Spleen (tissue), 11 donors: Measurements from ENCODE around the gene ATG101. TPM values are rescaled to one million over a fixed set of nuclear protein-coding genes. Genes with fewer than 3 reads are reported as not detected.
A peak's percentile ranks its signal among the peaks of the same experiment; 100 is the strongest.

ENCODE experiments used
- DNase-seq: peaks from one replicate; pipeline ENCODE4 v3.0.0-alpha.2; 2020
- H3K27ac ChIP-seq, 8 donors: fragments of 200-600 bp; sonication (generic) in 7 of 8; 1 replicate in 4 of 8; 2 replicates in 4 of 8; pipeline versions ENCODE4 v1.5.0 to v1.8.0; 2016 to 2021; ENCODE audit warnings: inconsistent platforms in 4 of 8, mild to moderate bottlenecking in 4 of 8, moderate library complexity in 1 of 8
- H3K27me3 ChIP-seq, 7 donors: fragments of 200-600 bp; sonication (generic) in 6 of 7; replicated peaks in 1 of 7; 1 replicate in 4 of 7; 2 replicates in 3 of 7; pipeline versions ENCODE4 v1.5.0 to v1.8.0; 2016 to 2021; ENCODE audit warnings: inconsistent platforms in 3 of 7, mild to moderate bottlenecking in 1 of 7
- H3K36me3 ChIP-seq, 6 donors: fragments of 200-600 bp; sonication (generic) in 5 of 6; 1 replicate in 4 of 6; 2 replicates in 2 of 6; pipeline versions ENCODE4 v1.5.0 to v1.8.0; 2016 to 2021; ENCODE audit warnings: inconsistent platforms in 2 of 6
- H3K4me1 ChIP-seq, 6 donors: fragments of 200-600 bp; sonication (generic) in 5 of 6; 1 replicate in 3 of 6; 2 replicates in 3 of 6; pipeline versions ENCODE4 v1.5.0 to v1.8.0; 2016 to 2021; ENCODE audit warnings: inconsistent platforms in 3 of 6
- H3K4me3 ChIP-seq, 8 donors: fragments of 200-600 bp; sonication (generic) in 7 of 8; 1 replicate in 4 of 8; 2 replicates in 4 of 8; pipeline versions ENCODE4 v1.5.0 to v1.8.0; 2016 to 2021; ENCODE audit warnings: inconsistent platforms in 4 of 8, mild to moderate bottlenecking in 4 of 8, moderate library complexity in 2 of 8
- H3K9me3 ChIP-seq, 8 donors: fragments of 200-600 bp; sonication (generic) in 7 of 8; 1 replicate in 4 of 8; 2 replicates in 4 of 8; pipeline versions ENCODE4 v1.5.0 to v1.8.0; 2016 to 2021; ENCODE audit warnings: inconsistent platforms in 4 of 8
- POLR2A ChIP-seq, 3 donors: fragments of 450-650 bp; IDR thresholded peaks; one replicate each; pipeline ENCODE4 v1.5.1; 2017; ENCODE audit warnings: antibody characterized with exemption in 3 of 3, mild to moderate bottlenecking in 1 of 3
- POLR2AphosphoS5 ChIP-seq, 3 donors: sonication (generic); formaldehyde crosslinking; IDR thresholded peaks; one replicate each; pipeline ENCODE4 v1.5.1; 2017; ENCODE audit warnings: antibody characterized with exemption in 3 of 3
- WGBS, 5 donors: extraction: QIAGEN DNeasy Blood & Tissue Kit in 3 of 5; methylation state at CpG; one replicate each; pipeline versions ENCODE4 v1.1.5 to v1.1.7; 2013 to 2018; 5-methylcytosine and 5-hydroxymethylcytosine counted together
- intact Hi-C: fragments of 100-400 bp; cut with DNase I; formaldehyde crosslinking; loops from one replicate; pipeline ENCODE4 v1.15.0; 2023; ENCODE audit warnings: low total_unique reads
- polyA plus RNA-seq, 3 donors: library from polyadenylated mRNA; stranded (reverse); fragments of 200-250 nt; gene quantifications; one replicate each; pipeline ENCODE4 v1.2.1, GENCODE V29; 2013
- total RNA-seq, 7 donors: library from RNA; depleted of rRNA in 3 of 7; stranded (reverse); fragments of >200 nt in 3 of 7; fragmentation: NEBNext Ultra II Directional in 4 of 7; extraction: Animal tissue kit (Norgen Biotek cat#: 25700) in 4 of 7; gene quantifications; one replicate each; pipeline versions ENCODE4 v1.1.0 to v1.2.1, GENCODE V29; 2016 to 2021
- TF ChIP-seq, protein P1 (sequence below), 11 experiments: fragments of 200-600 bp in 7 of 11; fragments of 450-650 bp in 4 of 11; sonication (generic) in 4 of 11; IDR thresholded peaks in 8 of 11; conservative IDR thresholded peaks in 3 of 11; 1 replicate in 7 of 11; 2 replicates in 4 of 11; pipeline versions ENCODE4 v1.4.0 to v1.8.0; 2016 to 2021; ENCODE audit warnings: antibody characterized with exemption in 11 of 11, inconsistent platforms in 4 of 11, mild to moderate bottlenecking in 1 of 11
- donor health status: healthy with polysubstance abuse.
- donor health status: DM: no; HTN: no; CAD: no; lungs with moderate emphysema.
- donor health status: DM: no; HTN: no; CAD: no.
- donor health status: Bipolar disorder and iron deficiency.
- donor health status: healthy.
- donor health status: DM: no; HTN: no; CAD: no.
- donor health status: DM: yes; HTN: yes; CAD: no.

ATG101 gene
- total and polyA plus RNA-seq, 10 donors, result 23.5 to 81.1 (median 33.5) TPM

DNA sequence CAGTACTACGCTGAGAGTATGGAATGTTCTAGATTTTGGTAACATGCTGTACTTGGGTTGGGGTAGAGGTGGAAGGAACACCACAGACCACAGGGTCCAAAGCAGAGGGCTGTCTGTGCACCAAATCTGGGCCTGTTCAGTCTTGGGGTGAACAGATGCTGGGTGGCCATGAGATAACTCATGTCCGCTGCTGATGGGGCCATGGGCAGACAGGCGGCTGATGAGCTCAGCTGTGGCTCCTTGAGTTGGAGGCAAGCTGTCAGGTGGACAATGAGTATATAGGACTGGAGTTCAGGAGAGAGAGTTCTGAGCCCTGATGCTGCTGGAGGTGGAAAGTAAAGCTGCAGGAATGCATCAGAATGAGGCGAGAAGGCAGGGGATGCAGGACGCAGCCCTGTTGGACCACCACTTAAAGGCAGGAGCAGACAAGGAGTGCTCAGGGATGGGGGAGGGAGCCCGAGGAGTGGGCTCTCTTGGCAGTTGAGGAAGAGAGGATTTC lies 16.0 kb downstream of the ATG101 start:
- Histone ChIP-seq H3K4me3 (no peak overlapping the region), H3K27ac (no peak overlapping the region), H3K4me1 (peaks cover 26 to 39% (median 30%) of the 10 kb centered on the region in 6 donors), H3K27me3 (peaks cover 0 to 23% (median 0%) of the 10 kb centered on the region in 7 donors), H3K36me3 (no peaks in the 10 kb centered on the region), H3K9me3 (no peaks in the 10 kb centered on the region)
- 86 to 98% (median 87%) methylated on average over 6 of the region's 6 CpGs for WGBS, 5 donors
- intact Hi-C loops, result no loop called here
- TF ChIP-seq POLR2A (IDR thresholded peaks at IDR 0.05) (no peak), POLR2AphosphoS5 (IDR thresholded peaks at IDR 0.05) (no peak)
- TF ChIP-seq, protein P1, sequence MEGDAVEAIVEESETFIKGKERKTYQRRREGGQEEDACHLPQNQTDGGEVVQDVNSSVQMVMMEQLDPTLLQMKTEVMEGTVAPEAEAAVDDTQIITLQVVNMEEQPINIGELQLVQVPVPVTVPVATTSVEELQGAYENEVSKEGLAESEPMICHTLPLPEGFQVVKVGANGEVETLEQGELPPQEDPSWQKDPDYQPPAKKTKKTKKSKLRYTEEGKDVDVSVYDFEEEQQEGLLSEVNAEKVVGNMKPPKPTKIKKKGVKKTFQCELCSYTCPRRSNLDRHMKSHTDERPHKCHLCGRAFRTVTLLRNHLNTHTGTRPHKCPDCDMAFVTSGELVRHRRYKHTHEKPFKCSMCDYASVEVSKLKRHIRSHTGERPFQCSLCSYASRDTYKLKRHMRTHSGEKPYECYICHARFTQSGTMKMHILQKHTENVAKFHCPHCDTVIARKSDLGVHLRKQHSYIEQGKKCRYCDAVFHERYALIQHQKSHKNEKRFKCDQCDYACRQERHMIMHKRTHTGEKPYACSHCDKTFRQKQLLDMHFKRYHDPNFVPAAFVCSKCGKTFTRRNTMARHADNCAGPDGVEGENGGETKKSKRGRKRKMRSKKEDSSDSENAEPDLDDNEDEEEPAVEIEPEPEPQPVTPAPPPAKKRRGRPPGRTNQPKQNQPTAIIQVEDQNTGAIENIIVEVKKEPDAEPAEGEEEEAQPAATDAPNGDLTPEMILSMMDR (IDR thresholded peaks at IDR 0.05 in 8 of 11, conservative IDR thresholded peaks at IDR 0.05 in 3 of 11), result no peak
- DNase-seq, result peak; percentile 43

DNA sequence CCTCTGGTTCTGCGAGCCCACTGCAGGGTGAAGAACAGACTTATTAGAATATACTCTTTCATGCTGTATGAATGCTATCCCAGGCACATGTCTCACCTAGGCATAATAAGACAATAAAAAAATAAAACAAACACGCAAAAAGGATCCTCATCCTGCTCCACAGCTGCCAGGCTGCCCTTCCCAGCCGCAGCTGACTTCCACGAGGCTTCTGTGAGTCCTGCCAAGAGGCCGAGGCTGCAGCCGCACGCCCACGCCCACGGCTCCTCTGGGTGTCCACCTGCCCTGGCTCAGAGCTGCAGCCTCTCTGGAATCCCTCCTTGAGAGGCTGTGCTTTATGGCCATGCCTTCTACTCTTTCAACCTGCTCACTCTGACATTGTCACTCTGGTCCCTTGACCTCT lies 16.6 kb downstream of the ATG101 start:
- Histone ChIP-seq H3K4me1 (peaks cover 20 to 33% (median 24%) of the 10 kb centered on the region in 6 donors), H3K36me3 (no peaks in the 10 kb centered on the region), H3K4me3 (no peak overlapping the region), H3K9me3 (no peaks in the 10 kb centered on the region), H3K27ac (no peak overlapping the region), H3K27me3 (peaks cover 0 to 23% (median 0%) of the 10 kb centered on the region in 7 donors)
- TF ChIP-seq, protein P1 (IDR thresholded peaks at IDR 0.05 in 8 of 11, conservative IDR thresholded peaks at IDR 0.05 in 3 of 11), result no peak
- no peak for TF ChIP-seq POLR2AphosphoS5 (IDR thresholded peaks at IDR 0.05)
- no peak for TF ChIP-seq POLR2A (IDR thresholded peaks at IDR 0.05)
- intact Hi-C loops, result no loop called here
- 64 to 78% (median 67%) methylated on average over 9 of the region's 9 CpGs for WGBS, 5 donors
- peak; percentile 71 for DNase-seq

DNA sequence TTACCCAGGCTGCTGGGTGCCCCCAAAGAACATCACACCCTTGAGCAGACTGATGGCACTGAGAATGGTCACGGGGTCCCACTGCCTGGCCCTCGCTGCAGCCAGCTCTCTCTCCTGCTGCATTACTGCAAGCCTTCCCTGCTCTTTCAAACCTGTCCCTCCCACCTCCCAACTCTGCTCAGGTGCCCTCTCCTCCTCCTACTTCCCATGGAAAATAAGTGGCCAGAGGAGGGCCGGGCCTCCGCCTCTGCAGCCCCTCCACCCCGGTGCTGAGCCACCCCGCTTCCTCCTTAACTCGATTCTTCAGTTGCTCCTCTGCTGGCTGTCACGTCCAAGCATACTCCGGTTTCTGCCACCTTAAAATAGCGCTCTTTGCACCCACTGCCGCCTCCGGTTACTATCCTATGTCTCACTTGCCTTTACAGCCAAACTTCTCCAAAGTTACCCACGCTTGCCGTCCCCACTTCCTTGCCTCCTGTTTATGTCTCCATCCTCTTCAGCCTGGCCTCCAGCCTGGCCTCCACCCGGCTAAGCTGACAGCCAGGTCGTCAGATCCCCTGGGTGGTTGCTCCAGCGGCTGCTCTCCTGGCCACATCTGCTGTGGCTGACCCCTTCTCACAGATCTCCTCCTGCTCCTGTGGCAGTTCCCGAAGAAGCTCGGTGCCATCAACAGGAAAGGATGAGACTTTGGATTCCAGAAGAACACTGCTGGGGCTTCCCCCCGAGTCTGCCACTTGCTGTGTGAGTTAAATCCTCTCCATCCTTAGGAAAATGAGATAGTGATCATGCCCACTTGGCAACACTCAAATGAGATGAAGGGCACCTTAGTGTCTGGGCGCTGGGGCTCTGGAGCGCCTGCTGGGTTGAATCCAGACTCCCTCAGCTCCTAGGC lies 17.4 kb downstream of the ATG101 start:
- DNase-seq, result peak; percentile 68
- peaks cover 0 to 23% (median 0%) of the 10 kb centered on the region in 7 donors for H3K27me3 ChIP-seq
- WGBS, 5 donors, result 74 to 81% (median 75%) methylated on average over 21 to 22 of the region's 22 CpGs
- H3K36me3 ChIP-seq, result no peaks in the 10 kb centered on the region
- intact Hi-C loops, result no loop called here
- H3K27ac ChIP-seq, result no peak overlapping the region
- TF ChIP-seq POLR2AphosphoS5 (IDR thresholded peaks at IDR 0.05) (no peak), POLR2A (IDR thresholded peaks at IDR 0.05) (no peak)
- TF ChIP-seq, protein P1 (IDR thresholded peaks at IDR 0.05 in 8 of 11, conservative IDR thresholded peaks at IDR 0.05 in 3 of 11), result no peak
- H3K9me3 ChIP-seq, result no peaks in the 10 kb centered on the region
- H3K4me1 ChIP-seq, result peaks cover 14 to 25% (median 16%) of the 10 kb centered on the region in 6 donors
- no peak overlapping the region for H3K4me3 ChIP-seq
